ENCODE results near the gene TIMP2.

Gene TIMP2

GRCh38 chr17:78892936-78893379 lies 32.2 kb downstream of the TIMP2 start:
- Histone ChIP-seq H3K36me3 (ENCODE audit: insufficient read depth) (no peaks in the 10 kb centered on the region), H4K20me1 (ENCODE audit: insufficient read depth) (no peaks in the 10 kb centered on the region), H3K79me2 (ENCODE audit: insufficient read depth, low read depth) (peaks cover 45% of the 10 kb centered on the region), H3K27me3 (ENCODE audit: insufficient read depth, low read depth) (no peaks in the 10 kb centered on the region), H3K9ac (no peak overlapping the region; the same call in 1 of the 2 replicates), H3K27ac (peak overlapping the region; percentile 94; the same call in 1 of the 2 replicates), H3K4me2 (peak overlapping the region; percentile 87), H2AFZ (ENCODE audit: low read depth) (no peak overlapping the region), H3K4me3 (IDR thresholded peaks at IDR 0.05; ENCODE audit: insufficient read depth, low read depth, low read length) (no peak overlapping the region), H3K4me1 (ENCODE audit: low read depth, poor library complexity, severe bottlenecking) (peaks cover 68% of the 10 kb centered on the region)
- no peak for TF ChIP-seq CTCF (conservative IDR thresholded peaks at IDR 0.05; ENCODE audit: low read depth, low read length)

DNA sequence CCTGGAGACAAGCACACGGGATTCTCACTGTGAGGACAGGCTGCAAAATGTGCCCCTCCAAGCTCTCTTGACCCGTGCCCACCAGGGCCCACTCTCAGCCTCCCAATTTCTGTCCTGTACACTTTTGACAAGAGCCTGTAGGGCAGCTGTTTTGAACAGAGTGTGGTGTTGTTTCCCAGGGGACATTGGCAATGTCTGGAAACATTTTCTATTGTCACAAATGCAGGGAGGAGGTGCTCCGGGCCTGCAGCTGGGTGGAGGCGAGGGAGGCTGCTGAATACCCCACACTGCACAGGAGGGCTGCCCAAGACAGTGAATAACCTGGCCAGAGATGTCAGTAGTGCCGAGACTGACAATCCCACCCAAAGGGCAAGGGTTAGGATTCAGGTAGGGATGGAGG lies 32.7 kb downstream of the TIMP2 start:
- H3K4me1 ChIP-seq (ENCODE audit: low read depth, poor library complexity, severe bottlenecking): peaks cover 72% of the 10 kb centered on the region
- no peak overlapping the region for H3K4me3 ChIP-seq (IDR thresholded peaks at IDR 0.05; ENCODE audit: insufficient read depth, low read depth, low read length)
- H3K36me3 ChIP-seq (ENCODE audit: insufficient read depth): no peaks in the 10 kb centered on the region
- peak overlapping the region; percentile 64; the same call in 1 of the 2 replicates for H3K9ac ChIP-seq
- no peaks in the 10 kb centered on the region for H3K27me3 ChIP-seq (ENCODE audit: insufficient read depth, low read depth)
- peak overlapping the region; percentile 87 for H3K4me2 ChIP-seq
- H3K79me2 ChIP-seq (ENCODE audit: insufficient read depth, low read depth): peaks cover 47% of the 10 kb centered on the region
- no peak for TF ChIP-seq CTCF (conservative IDR thresholded peaks at IDR 0.05; ENCODE audit: low read depth, low read length)
- no peaks in the 10 kb centered on the region for H4K20me1 ChIP-seq (ENCODE audit: insufficient read depth)
- H2AFZ ChIP-seq (ENCODE audit: low read depth): no peak overlapping the region
- peak overlapping the region; percentile 94 for H3K27ac ChIP-seq

DNA sequence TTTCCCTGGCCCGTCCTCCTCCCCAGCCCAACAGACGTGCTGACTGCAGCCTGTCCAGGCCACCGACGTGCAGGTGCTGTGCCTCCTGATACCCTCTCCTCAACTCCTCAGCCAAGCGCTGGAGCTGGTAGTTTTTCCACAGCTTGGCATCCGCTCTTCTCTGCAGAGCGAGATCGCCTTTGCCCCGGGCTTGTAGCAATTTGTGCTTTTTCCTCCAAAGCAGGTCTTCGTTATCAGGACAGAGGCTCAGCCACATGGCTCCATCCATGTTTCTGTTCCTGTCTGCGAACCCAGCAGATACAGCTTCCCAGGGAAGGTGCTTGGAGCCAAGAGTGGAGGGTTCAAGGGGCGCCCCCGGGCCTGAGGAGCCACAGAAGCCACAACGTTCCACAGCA lies 33.1 kb downstream of the TIMP2 start:
- Histone ChIP-seq H3K79me2 (ENCODE audit: insufficient read depth, low read depth) (peaks cover 52% of the 10 kb centered on the region), H3K4me2 (peak overlapping the region; percentile 87), H3K4me1 (ENCODE audit: low read depth, poor library complexity, severe bottlenecking) (peaks cover 77% of the 10 kb centered on the region), H3K27ac (peak overlapping the region; percentile 94), H3K36me3 (ENCODE audit: insufficient read depth) (no peaks in the 10 kb centered on the region), H3K9ac (peak overlapping the region; percentile 64; the same call in 1 of the 2 replicates), H3K4me3 (IDR thresholded peaks at IDR 0.05; ENCODE audit: insufficient read depth, low read depth, low read length) (no peak overlapping the region), H4K20me1 (ENCODE audit: insufficient read depth) (no peaks in the 10 kb centered on the region), H3K27me3 (ENCODE audit: insufficient read depth, low read depth) (no peaks in the 10 kb centered on the region), H2AFZ (ENCODE audit: low read depth) (peak overlapping the region; percentile 39; the same call in 1 of the 2 replicates)
- no peak for TF ChIP-seq CTCF (conservative IDR thresholded peaks at IDR 0.05; ENCODE audit: low read depth, low read length)

DNA sequence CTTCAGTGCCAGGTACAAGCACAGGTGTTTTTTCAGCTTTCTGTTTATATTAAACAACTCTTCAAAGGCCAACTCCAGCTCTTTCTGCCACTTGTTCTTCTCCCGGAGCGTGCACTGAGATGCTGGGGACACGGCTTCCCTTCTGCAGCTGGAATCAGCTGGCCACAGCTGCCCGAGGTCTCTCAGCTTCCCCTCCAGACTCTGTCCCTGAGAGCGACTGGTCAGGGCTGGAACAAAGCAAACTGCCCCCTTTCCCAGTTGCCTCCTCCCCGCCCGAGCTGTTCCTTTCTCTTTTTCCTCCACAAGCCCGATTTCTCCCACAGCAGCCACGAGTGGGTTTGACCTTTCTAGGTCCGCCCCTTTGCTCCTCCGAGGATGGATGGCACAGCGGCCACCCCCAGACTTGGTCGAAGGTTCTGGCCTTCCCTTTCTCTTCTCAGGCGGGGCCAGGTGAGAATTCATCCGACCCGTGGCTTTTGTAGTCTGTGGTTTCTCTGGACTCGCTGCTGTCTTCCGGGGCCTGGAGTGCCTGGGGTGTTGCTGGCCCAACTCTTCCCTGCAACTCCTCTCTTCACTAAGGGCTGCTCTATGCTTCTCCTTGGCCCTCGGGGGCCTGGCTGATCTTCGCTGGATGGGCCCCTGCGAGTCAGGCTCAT lies 33.7 kb downstream of the TIMP2 start:
- Histone ChIP-seq H3K27ac (peak overlapping the region; percentile 94), H4K20me1 (ENCODE audit: insufficient read depth) (no peaks in the 10 kb centered on the region), H3K4me2 (peak overlapping the region; percentile 87), H3K4me3 (IDR thresholded peaks at IDR 0.05; ENCODE audit: insufficient read depth, low read depth, low read length) (no peak overlapping the region), H3K79me2 (ENCODE audit: insufficient read depth, low read depth) (peaks cover 57% of the 10 kb centered on the region), H2AFZ (ENCODE audit: low read depth) (peak overlapping the region; percentile 39; the same call in 1 of the 2 replicates), H3K4me1 (ENCODE audit: low read depth, poor library complexity, severe bottlenecking) (peaks cover 82% of the 10 kb centered on the region), H3K27me3 (ENCODE audit: insufficient read depth, low read depth) (no peaks in the 10 kb centered on the region), H3K36me3 (ENCODE audit: insufficient read depth) (no peaks in the 10 kb centered on the region), H3K9ac (peak overlapping the region; percentile 64; the same call in 1 of the 2 replicates)
- TF ChIP-seq CTCF (conservative IDR thresholded peaks at IDR 0.05; ENCODE audit: low read depth, low read length): no peak

Data from KMS-11 (cell line).